Right renal pelvis (tissue), 4 donors: ENCODE results near the gene NHEJ1. TPM values are rescaled to one million over a fixed set of nuclear protein-coding genes. Genes with fewer than 3 reads are reported as not detected.

Source experiments
- DNase-seq, 4 donors: peaks; one replicate each; pipeline ENCODE4 v3.0.0-alpha.2; 2013; ENCODE audit warnings: low read depth in 4 of 4, low spot score in 3 of 4, missing footprints in 1 of 4
- polyA plus RNA-seq, 4 donors: library from polyadenylated mRNA; unstranded; fragments of 120-200 nt; gene quantifications; one replicate each; pipeline ENCODE4 v1.2.1, GENCODE V29; 2013; ENCODE audit not compliant: insufficient read length in 4 of 4

Gene NHEJ1
- polyA plus RNA-seq, 4 donors, result 18.8 to 21.3 (median 20.1) TPM

GRCh38 chr2:219060821-219061791 is 99.5 kb downstream of the NHEJ1 start, which contains the start of gene IHH:
Gene IHH, minus strand, starts transcription at chr2:219060921. Its CDS starts 454 bp downstream, at chr2:219060467.
- no peak for DNase-seq

GRCh38 chr2:219059725-219060682 is 100.6 kb downstream of the NHEJ1 start:
- DNase-seq, result no peak

GRCh38 chr2:219059375-219059724 is 101.3 kb downstream of the NHEJ1 start:
- no peak for DNase-seq

GRCh38 chr2:219058541-219059374 is 101.9 kb downstream of the NHEJ1 start:
- DNase-seq, result no peak

GRCh38 chr2:219057709-219058540 is 102.7 kb downstream of the NHEJ1 start:
- DNase-seq, result peak in 3 of 4 donors; percentile 31 to 43 (median 43)

- no peak for DNase-seq
Observed at GRCh38 chr2:219056896-219057708, 103.5 kb downstream of the NHEJ1 start.

GRCh38 chr2:219056176-219056895 is 104.3 kb downstream of the NHEJ1 start:
- no peak for DNase-seq

- no peak for DNase-seq
Observed at GRCh38 chr2:219054956-219055903, 105.4 kb downstream of the NHEJ1 start.

GRCh38 chr2:219049282-219049681 is 111.3 kb downstream of the NHEJ1 start:
- no peak for DNase-seq

GRCh38 chr2:219045937-219046550 is 114.6 kb downstream of the NHEJ1 start:
- DNase-seq, result peak in 3 of 4 donors; percentile 37 to 60 (median 59)

- no peak for DNase-seq
Observed at GRCh38 chr2:219042750-219043149, 117.9 kb downstream of the NHEJ1 start.

GRCh38 chr2:219042157-219042556 is 118.5 kb downstream of the NHEJ1 start:
- DNase-seq, result no peak

GRCh38 chr2:219041252-219041651 is 119.4 kb downstream of the NHEJ1 start, which contains the start of gene CFAP65:
Gene CFAP65, minus strand, starts transcription at chr2:219041516. Its CDS starts 2,468 bp downstream, at chr2:219039048.
- no peak for DNase-seq

- no peak for DNase-seq
Observed at GRCh38 chr2:219038600-219038999, 122.0 kb downstream of the NHEJ1 start.

- no peak for DNase-seq
Observed at GRCh38 chr2:219037783-219038499, 122.7 kb downstream of the NHEJ1 start.
